ENCODE results near the gene METTL2B.
A peak's percentile ranks its signal among the peaks of the same experiment; 100 is the strongest.

- TF ChIP-seq CTCF (IDR thresholded peaks at IDR 0.05) (no peak), POLR2A (IDR thresholded peaks at IDR 0.05) (no peak), POLR2AphosphoS5 (IDR thresholded peaks at IDR 0.05) (peak; percentile 12)
These were observed 41.2 kb upstream of the METTL2B start for GRCh38 chr7:128435327-128435686.

Measured in prostate gland (tissue), 2 donors.